HepG2 (cell line): ENCODE results near the gene ENPP7.

Experiments
- BHLHE40 ChIP-seq: IDR thresholded peaks from 2 replicates; pipeline ENCODE4 v1.6.1; 2011; ENCODE audit warnings: low read length, improper control_type of control experiment
- CHD2 ChIP-seq: IDR thresholded peaks from 2 replicates; pipeline ENCODE4 v1.6.1; 2011; ENCODE audit warnings: low read depth, low read length, improper control_type of control experiment
- FOXM1 ChIP-seq: sonication (generic); formaldehyde crosslinking; IDR thresholded peaks from 2 replicates; pipeline ENCODE4 v1.5.0; 2020; ENCODE audit warnings: missing genetic modification reagents
- SNAPC2 ChIP-seq: sonication (generic); formaldehyde crosslinking; IDR thresholded peaks from 2 replicates; pipeline ENCODE4 v1.8.1; 2022; ENCODE audit warnings: mild to moderate bottlenecking, missing genetic modification reagents
- TF ChIP-seq, protein P1 (sequence below): sonication (generic); formaldehyde crosslinking; IDR thresholded peaks from 2 replicates; pipeline ENCODE4 v1.5.0; 2020; ENCODE audit warnings: mild to moderate bottlenecking, missing genetic modification reagents, moderate library complexity

DNA sequence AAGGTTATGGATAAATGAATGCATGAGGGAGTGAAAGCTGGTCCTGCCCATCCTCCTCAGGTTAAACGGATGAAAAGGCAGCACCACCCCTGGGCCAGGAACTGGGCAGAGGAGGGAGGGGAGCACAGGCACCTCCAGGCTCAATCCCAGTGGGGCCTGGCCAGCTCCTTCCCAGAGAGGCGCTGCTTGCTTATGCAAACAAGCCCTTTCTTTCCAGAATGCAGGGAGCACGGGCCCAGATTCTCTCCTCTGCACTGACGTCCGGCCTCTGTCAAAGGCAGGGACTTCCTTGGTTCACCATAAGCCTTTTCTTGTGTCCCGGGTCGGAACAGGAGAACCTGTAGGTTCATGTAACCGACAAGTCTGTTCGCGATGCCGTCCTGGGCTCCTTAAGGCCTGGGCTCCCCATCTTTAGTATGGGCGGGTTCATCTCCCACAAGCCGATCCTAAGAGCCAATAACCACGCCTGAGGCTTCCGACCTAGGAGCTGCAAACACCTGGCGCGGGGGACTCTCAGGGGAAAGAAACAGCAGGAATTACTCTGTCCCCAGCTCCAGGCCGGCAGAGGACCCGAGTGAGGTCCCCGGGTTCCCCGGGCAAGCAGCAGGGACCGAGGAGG lies 16.3 kb downstream of the ENPP7 start:
- TF ChIP-seq BHLHE40: no peak
- TF ChIP-seq, protein P1, sequence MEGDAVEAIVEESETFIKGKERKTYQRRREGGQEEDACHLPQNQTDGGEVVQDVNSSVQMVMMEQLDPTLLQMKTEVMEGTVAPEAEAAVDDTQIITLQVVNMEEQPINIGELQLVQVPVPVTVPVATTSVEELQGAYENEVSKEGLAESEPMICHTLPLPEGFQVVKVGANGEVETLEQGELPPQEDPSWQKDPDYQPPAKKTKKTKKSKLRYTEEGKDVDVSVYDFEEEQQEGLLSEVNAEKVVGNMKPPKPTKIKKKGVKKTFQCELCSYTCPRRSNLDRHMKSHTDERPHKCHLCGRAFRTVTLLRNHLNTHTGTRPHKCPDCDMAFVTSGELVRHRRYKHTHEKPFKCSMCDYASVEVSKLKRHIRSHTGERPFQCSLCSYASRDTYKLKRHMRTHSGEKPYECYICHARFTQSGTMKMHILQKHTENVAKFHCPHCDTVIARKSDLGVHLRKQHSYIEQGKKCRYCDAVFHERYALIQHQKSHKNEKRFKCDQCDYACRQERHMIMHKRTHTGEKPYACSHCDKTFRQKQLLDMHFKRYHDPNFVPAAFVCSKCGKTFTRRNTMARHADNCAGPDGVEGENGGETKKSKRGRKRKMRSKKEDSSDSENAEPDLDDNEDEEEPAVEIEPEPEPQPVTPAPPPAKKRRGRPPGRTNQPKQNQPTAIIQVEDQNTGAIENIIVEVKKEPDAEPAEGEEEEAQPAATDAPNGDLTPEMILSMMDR (CRISPR knock-in tag): no peak
- TF ChIP-seq SNAPC2: no peak
- no peak for TF ChIP-seq FOXM1
- no peak for TF ChIP-seq CHD2
